ENCODE measurements around the gene STK32A. TPM values are rescaled to one million over a fixed set of nuclear protein-coding genes. Genes with fewer than 3 reads are reported as not detected.

The STK32A gene
- total RNA-seq, 2 donors from 2014 or later: 6.6 to 9.1 TPM

DNA sequence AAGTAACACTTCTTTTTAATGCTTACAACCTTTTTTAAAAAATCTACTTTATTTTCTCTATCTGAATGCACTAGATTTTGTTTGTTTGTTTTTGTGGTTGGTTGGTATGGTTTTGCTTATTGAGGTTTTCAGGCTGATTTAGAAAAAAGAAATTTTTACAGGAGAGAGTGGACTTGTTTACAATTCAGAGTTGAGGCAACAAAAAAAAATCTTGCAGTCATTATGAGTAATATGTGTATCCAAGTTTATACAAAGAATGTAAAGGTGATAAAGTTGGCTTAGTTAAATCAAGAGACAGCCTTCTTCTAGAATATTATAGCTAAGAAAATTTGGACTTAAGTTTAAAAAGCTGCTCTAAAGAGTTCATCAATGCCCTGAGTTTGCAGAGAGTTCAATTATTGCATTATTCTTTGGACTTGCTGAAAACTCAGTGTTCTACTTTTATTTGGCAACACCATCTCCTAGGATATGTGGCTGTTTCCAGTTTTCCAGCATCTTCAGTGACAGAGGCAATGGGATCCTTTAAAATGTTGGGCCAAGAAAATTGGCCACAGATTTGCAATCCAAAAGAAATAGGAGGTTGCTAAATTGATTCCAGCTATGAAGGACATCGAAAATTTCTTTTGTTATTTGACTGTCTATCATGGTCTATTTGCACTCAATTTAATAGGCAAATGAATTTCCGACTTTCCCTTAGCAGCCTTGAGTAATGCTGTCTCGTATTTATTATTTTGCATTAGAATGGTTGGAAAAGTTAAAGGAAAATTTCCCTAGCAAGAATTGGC, 10.7 kb downstream of the STK32A start:
- ATAC-seq (no peak), DNase-seq (no peak)
- TF ChIP-seq POLR2A (IDR thresholded peaks at IDR 0.05) (no peak), CTCF (IDR thresholded peaks at IDR 0.05) (no peak)
- Histone ChIP-seq H3K9me3 (no peaks in the 10 kb centered on the region), H3K27ac (no peak overlapping the region), H3K36me3 (replicated peaks in 1 of 2; ENCODE audit: insufficient read depth in 1 of 2, low read depth in 2 of 2) (no peaks in the 10 kb centered on the region), H3K4me3 (no peak overlapping the region), H3K4me1 (peaks cover 4% of the 10 kb centered on the region), H3K27me3 (no peaks in the 10 kb centered on the region)
- intact Hi-C loops (cut with DNase I): no loop called here
- 61 to 77% methylated on average over 3 of the region's 3 CpGs for WGBS, 2 donors

DNA sequence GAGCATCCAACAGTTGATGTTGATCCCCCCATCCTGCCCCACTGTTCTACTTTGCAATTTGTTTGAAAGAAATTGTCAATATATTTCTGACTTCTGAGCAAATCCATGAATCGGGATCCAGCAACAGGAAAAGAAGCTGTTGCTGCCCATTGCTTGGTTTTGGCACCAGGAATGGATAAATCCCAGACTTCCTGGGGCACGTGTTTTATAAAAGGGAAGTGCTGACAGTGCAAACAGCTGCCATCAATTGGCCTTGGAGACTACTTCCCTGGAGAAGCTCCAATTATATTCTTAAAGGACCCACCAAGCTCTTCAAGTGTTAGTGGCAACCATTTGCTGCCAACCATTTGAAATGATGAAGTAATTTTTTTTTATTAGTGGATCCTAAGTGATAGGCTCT, 13.7 kb downstream of the STK32A start:
- no peak for DNase-seq
- Histone ChIP-seq H3K27ac (no peak overlapping the region), H3K27me3 (no peaks in the 10 kb centered on the region), H3K4me1 (no peaks in the 10 kb centered on the region), H3K9me3 (no peaks in the 10 kb centered on the region), H3K4me3 (no peak overlapping the region), H3K36me3 (replicated peaks in 1 of 2; ENCODE audit: insufficient read depth in 1 of 2, low read depth in 2 of 2) (no peaks in the 10 kb centered on the region)
- no peak for ATAC-seq
- intact Hi-C loops (cut with DNase I): no loop called here
- TF ChIP-seq POLR2A (IDR thresholded peaks at IDR 0.05): no peak
- no peak for TF ChIP-seq CTCF (IDR thresholded peaks at IDR 0.05)
- WGBS, 2 donors: 37 to 39% methylated on average over 2 of the region's 2 CpGs

GRCh38 chr5:147259837-147260236, 25.0 kb downstream of the STK32A start:
- 76 to 100% methylated on average over 1 of the region's 1 CpG for WGBS, 2 donors

DNA sequence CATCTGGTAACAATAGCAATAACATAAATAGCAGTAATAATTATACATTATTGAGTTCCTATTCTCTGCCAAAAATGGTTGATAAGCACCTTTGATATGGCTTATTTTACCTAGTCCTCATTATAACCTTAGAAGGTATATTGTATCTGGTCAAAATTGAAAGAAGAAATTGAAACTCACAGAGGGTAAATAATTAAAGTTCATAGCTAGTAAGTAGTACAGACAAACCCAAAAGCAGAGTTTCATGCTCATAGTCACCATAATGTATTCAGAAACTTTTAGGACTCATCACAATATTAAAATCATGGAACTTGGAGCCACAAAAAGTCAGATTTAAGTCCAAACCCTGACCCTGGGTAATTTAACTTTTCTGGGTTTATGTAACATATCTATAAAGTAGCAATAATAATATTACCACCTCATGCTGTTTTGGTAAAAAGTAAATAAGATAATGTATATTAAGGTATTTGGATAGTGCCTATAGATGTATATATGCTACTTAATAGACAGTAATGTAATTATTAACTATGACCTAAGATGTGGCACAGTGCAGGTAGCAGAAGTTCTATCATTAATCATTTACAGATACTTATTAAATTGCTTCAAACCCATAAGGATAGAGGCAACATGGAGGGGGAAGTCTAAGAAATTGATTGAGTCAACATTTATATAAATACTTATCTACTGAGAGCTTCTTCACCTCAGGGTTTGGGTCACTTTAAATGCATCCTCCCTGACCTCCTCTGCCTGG, 32.4 kb downstream of the STK32A start:
- intact Hi-C loops (cut with DNase I): no loop called here
- no peak for DNase-seq
- Histone ChIP-seq H3K27ac (no peak overlapping the region), H3K36me3 (replicated peaks in 1 of 2; ENCODE audit: insufficient read depth in 1 of 2, low read depth in 2 of 2) (no peaks in the 10 kb centered on the region), H3K27me3 (no peaks in the 10 kb centered on the region), H3K4me3 (no peak overlapping the region), H3K9me3 (no peaks in the 10 kb centered on the region), H3K4me1 (no peaks in the 10 kb centered on the region)
- TF ChIP-seq POLR2A (IDR thresholded peaks at IDR 0.05) (no peak), CTCF (IDR thresholded peaks at IDR 0.05) (no peak)
- ATAC-seq: no peak

More at GRCh38 chr5:147259837-147260236, 25.0 kb downstream of the STK32A start:
- H3K27ac ChIP-seq: no peak overlapping the region
- no peak for DNase-seq
- H3K27me3 ChIP-seq: no peaks in the 10 kb centered on the region
- H3K4me1 ChIP-seq: no peaks in the 10 kb centered on the region
- no peaks in the 10 kb centered on the region for H3K36me3 ChIP-seq (replicated peaks in 1 of 2; ENCODE audit: insufficient read depth in 1 of 2, low read depth in 2 of 2)
- no peak overlapping the region for H3K4me3 ChIP-seq
- TF ChIP-seq POLR2A (IDR thresholded peaks at IDR 0.05) (no peak), CTCF (IDR thresholded peaks at IDR 0.05) (no peak)
- H3K9me3 ChIP-seq: no peaks in the 10 kb centered on the region
- intact Hi-C loops (cut with DNase I): no loop called here
- no peak for ATAC-seq
